ENCODE results near the gene UGT1A4.

The UGT1A4 gene

GRCh38 chr2:233792720-233793119 lies 74.2 kb downstream of the UGT1A4 start:
- DNase-seq, result no peak

GRCh38 chr2:233793465-233794127 lies 75.1 kb downstream of the UGT1A4 start:
- no peak for DNase-seq

DNA sequence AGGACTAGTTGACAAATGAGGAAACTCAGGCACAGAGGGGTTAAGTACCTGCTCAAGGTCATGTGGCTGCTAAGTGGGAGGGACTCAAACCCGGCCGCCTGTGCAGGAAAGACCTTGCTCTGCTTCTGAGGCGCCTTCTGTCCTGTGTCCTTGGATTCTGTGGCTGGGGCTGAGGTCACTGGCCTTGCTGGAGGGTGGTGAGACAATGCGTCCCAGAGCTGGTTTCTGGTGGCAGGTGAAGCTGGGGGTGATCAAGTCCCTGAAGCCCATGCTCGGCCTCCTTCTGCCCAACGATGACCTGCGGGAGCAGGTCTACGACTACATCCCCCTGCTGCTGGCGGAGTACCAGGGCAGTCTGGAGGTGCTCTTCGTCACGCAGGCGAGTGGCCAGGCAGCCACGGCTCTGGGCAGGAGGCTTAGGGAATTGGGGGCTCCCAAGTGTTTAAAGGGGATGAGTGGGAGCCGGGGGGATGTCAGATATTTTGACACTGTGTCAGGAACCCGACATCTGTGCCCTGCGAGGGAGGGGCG lies 75.7 kb downstream of the UGT1A4 start:
- DNase-seq, result no peak

DNA sequence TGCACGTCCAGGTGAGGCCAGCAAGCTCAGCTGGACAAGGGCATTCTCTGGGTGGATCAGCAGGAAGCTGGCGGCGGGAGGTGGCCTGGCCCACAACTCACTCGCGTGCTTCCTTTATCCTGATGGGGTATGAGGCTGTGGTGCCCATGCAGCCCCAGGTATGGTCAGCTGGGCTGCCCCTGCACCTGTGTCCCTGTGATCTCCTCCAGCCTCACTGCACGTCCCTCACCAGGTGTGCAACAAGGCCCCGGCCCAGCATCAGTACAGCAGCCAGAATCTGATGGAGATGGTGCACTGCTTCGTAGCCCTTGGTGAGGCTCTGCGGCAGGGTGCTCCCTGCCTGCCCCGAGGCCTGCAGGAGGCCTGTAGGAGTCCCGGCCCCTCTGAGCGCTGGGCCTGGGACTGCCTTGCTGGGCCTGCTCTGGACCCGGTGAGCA lies 77.2 kb downstream of the UGT1A4 start:
- DNase-seq, result no peak

DNA sequence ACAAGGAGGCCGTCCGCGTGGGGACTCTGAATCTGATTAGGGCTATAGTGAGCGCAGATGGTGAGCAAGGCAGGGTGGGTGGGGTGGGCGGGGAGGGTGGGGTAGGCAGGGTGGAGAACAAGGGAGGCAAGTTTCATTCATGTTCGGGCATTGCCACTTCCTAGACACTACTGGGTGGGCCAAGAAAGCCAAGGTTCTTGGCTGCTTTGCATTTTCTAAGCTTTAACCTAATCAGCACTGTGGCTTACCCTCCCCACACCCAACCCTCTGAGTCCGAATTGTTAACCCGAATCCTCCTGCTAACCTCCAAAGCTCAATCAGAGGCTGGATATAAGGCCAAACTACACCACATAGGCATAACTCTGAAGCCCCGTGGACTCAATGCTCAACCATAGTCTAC lies 77.7 kb downstream of the UGT1A4 start:
- DNase-seq, result no peak

- no peak for DNase-seq
Observed at GRCh38 chr2:233798335-233799086, 80.0 kb downstream of the UGT1A4 start.

GRCh38 chr2:233799087-233799665 lies 80.6 kb downstream of the UGT1A4 start:
- no peak for DNase-seq

DNA sequence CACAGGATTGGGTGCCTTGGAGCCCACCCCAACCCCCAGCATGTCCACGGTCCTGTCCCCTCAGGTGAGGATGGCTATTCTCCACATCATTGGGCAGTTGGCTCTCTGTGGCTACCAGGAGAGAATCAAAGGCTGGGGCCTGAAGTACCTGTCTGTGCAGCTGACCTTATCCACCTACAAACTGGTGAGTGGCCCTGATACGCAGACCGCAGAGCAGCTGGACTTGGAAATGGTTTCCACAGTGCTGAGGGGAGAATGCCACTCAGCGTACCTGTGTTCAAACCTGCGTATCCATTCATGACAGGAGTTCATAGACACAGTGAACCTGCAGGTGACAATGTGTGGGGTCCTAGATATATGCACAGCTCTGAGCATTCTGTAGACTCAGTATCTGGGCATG lies 81.2 kb downstream of the UGT1A4 start:
- no peak for DNase-seq

- DNase-seq, result no peak
Observed at GRCh38 chr2:233800208-233800607, 81.7 kb downstream of the UGT1A4 start.

- DNase-seq, result no peak
Observed at GRCh38 chr2:233801357-233802131, 83.0 kb downstream of the UGT1A4 start.

- DNase-seq, result no peak
Observed at GRCh38 chr2:233802132-233802815, 83.7 kb downstream of the UGT1A4 start.

GRCh38 chr2:233803292-233803911 lies 84.9 kb downstream of the UGT1A4 start:
- DNase-seq, result no peak

GRCh38 chr2:233803994-233804393 lies 85.5 kb downstream of the UGT1A4 start:
- no peak for DNase-seq

DNA sequence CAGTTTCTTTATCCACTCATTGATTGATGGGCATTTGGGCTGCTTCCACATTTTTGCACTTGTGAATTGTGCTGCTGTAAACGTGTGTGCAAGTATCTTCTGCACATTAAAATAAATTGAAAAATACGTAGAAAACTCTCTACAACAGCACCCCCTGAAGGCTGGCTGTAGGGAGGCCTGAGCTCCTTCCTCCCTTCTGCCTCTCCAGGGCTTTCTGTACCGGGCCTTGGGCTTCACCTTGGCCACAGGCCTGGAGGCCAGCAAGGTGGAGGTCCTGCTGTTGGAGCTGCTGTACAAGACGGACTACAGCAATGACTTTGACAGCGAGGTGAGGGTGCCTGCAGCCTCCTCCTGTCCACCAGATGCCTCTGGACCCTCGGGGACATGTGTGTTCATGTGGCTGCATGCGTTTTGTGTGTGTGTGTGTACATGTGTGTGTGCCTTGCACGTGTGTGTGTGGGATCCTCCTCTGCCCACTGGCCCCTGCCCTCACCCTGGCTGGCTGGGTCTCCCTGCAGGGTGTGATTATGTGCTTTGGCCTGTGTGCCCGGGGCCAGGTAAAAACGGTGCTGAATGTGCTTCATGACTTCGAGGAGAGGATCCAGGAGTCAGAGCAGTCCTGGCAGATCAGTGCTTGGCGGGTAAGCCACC lies 88.8 kb downstream of the UGT1A4 start:
- no peak for DNase-seq

DNA sequence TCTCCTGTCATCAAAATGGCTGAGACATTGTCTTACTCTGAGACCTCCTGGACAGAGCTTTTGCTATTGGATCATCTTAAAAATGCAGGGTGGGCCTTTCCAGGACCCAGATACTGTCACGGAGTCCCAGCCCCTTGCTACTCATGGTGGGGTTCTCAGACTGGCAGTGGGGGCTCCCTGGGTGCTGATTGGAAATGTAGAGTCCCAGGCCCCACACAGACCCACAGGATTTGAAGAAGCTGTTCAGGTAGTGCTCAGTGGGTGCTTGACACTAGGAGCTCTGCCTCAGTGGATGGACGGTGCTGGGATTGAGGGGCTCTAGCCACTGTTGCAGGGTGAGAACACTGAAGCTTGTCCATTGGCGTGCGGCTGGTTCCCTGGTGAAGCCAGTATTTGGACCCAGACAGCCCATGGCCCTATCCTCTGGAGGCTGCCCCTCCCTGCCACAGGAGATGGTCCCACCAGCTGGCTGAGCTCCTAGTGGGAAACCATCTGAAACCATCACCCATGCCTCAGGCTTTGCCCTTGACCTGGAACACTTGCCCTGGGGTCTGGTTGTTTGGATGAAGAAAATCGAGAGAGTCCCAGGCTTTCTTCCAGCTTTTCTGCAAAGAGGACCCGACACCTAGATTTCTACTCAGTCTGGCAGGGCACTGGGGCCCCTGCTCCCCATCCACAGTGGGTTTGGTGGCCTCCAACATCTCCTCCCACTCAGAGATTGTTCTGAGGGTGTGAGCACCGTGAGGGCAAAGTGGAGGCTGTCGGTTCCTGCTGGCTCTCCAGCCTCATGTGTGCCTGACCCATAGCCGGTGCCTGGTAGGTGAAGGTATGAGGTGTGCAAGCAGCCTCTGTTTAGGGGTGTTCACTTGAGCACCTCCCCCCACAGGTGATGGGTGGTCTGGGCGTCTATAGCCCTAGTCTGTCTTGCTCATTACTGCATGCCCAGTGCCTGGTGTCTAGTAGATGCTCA lies 89.7 kb downstream of the UGT1A4 start:
- no peak for DNase-seq

DNA sequence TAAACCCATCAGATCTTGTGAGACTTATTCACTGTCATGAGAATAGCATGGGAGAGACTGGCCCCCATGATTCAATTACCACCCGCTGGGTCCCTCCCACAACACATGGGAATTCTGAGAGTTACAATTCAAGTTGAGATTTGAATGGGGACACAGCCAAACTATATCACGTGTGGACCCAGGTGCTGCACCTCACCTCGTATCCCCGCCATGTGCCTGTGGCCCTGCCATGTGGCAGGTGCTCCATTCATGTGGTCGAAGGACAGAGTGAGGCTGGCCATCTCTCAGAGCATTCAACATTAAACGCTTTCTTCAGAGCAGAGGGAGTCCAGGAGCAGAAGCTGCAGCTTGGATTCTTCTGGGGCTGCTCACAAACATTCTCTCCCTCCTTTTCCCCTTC lies 91.8 kb downstream of the UGT1A4 start:
- no peak for DNase-seq

- no peak for DNase-seq
Observed at GRCh38 chr2:233811087-233811486, 92.6 kb downstream of the UGT1A4 start.

DNA sequence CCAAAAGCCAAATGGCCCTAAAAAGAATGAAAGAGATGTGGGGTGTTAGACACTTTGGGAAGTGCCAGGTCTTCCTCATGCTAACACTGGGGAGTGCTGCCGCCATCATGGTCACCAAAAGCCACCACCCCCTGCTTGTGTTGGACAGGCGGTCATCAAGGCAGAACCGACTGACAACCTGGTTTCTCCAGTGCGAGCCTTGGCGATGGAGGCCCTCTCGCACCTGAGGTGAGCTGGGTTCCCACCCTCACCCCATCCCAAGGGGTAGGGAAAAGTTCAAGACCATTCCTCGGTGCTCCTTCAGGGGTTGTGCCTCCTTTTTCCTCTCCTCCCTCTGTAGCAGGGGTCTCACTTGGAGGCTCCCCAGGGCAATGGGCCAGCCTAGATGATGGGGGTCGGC lies 93.2 kb downstream of the UGT1A4 start:
- DNase-seq, result no peak

DNA sequence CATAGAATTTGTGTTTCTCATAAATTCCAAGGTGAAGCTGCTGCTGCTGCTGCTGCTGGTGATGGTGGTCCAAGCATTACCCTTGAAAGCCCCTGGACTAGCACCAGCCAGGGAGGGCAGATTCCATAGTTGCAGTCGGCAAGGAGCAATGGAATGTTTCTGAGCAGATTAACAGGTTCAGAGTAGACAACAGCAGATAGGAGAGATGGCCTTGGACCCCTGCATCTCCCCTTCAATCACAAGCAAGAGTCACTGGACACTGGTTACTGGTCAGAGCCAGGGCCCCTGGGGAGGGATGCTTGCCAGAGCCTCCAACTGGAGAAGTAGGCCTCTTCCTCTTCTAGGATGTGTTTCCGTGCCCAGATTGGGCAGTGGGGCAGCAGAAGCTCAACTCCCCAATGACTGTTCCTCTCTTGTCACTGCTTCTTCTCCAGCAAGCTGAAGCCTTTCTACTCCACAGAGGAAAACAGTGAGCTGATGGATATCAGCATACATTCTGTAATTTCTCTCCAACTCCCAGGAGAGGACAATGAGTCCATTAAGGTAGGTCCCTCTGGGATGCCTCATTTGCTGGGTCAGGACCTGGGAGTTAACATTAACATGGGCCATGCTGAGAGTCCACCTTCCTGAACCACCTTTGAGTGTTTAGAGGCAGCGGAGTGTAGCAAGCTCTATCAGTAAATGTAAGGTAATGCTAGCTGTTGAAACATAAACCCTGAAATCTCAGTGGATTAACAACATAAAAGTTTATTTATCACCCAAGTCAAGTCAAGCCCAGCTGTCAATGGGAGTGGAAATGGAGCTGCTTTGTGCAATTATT lies 94.9 kb downstream of the UGT1A4 start:
- DNase-seq, result no peak
